Measurements from ENCODE around the gene ATP1B2. TPM values are rescaled to one million over a fixed set of nuclear protein-coding genes. Genes with fewer than 3 reads are reported as not detected.

ATP1B2 gene
- polyA plus RNA-seq, 2 of the 4 experiments (the other 2 are of a cell fraction): 0.10 to 0.16 TPM

- ATAC-seq (no peak), FAIRE-seq (no peak), DNase-seq (ENCODE audit: low read depth in 1 of 2, low spot score in 1 of 2) (no peak)
- POLR2A ChIA-PET: interaction anchor here (0.6 to 1.8 kb wide), 3 partner anchors 18 to 57 kb away, joined by 3 to 7 read pairs (median 3); partner anchors contain the start of gene TP53
- Histone ChIP-seq H3K4me2 (no peak within 1 kb of the TSS), H3K9me3 (no peaks in the 10 kb centered on the region), H3K27ac (peak within 1 kb of the TSS in 1 of 2 experiments; percentile 9; a peak in 1 of 6 replicates), H3K4me1 (peaks cover 10% of the 10 kb centered on the region; the same call in 2 of the 3 replicates), H3K4me3 (no peak within 1 kb of the TSS)
- 85% methylated on average over 13 of the region's 13 CpGs for WGBS (ENCODE audit: missing lambda C conversion rate)
- TF ChIP-seq TFCP2L1 (CRISPR knock-in tag; IDR thresholded peaks at IDR 0.05) (no peak), HOXB13 (CRISPR knock-in tag; IDR thresholded peaks at IDR 0.05; ENCODE audit: low read depth) (no peak), TP53 (CRISPR knock-in tag; IDR thresholded peaks at IDR 0.05) (no peak), RFX5 (IDR thresholded peaks at IDR 0.05) (no peak), MYC (IDR thresholded peaks at IDR 0.05; ENCODE audit: borderline replicate concordance, low read length) (no peak), JUN (IDR thresholded peaks at IDR 0.05) (no peak), CTCF (IDR thresholded peaks at IDR 0.05) (no peak), BHLHE40 (IDR thresholded peaks at IDR 0.05; ENCODE audit: low read depth, low read length) (no peak), FOXS1 (CRISPR knock-in tag; IDR thresholded peaks at IDR 0.05) (no peak), ZNF302 (CRISPR knock-in tag; IDR thresholded peaks at IDR 0.05) (no peak), ELK1 (IDR thresholded peaks at IDR 0.05; ENCODE audit: low read depth, low read length) (no peak)
- CTCF ChIA-PET: interaction anchor here (1.3 to 8.2 kb wide), 6 partner anchors 10 to 412 kb away, joined by 3 to 191 read pairs (median 58); partner anchors contain the start of genes FXR2, TP53 and WRAP53
Observed at GRCh38 chr17:7629939-7630571, 20.7 kb upstream of the ATP1B2 start, which contains the start of gene SHBG. TSS of gene SHBG (plus strand) at chr17:7630135. CDS start at chr17:7630173, 38 bp downstream.

- TF ChIP-seq POLR2A (IDR thresholded peaks at IDR 0.05; ENCODE audit: low read length) (no peak), TP53 (CRISPR knock-in tag; IDR thresholded peaks at IDR 0.05) (no peak), PHF8 (IDR thresholded peaks at IDR 0.05; ENCODE audit: borderline replicate concordance, low read depth) (no peak), RCOR1 (IDR thresholded peaks at IDR 0.05; ENCODE audit: low read depth, low read length) (no peak), RAD21 (conservative IDR thresholded peaks at IDR 0.05 in 1 of 2, IDR thresholded peaks at IDR 0.05 in 1 of 2) (no peak), FOSL2 (IDR thresholded peaks at IDR 0.05) (no peak), FOSL2 (CRISPR knock-in tag; IDR thresholded peaks at IDR 0.05) (no peak), PBX3 (IDR thresholded peaks at IDR 0.05) (no peak), CBX2 (IDR thresholded peaks at IDR 0.05; ENCODE audit: borderline replicate concordance, low read depth) (no peak)
- Histone ChIP-seq H3K9me3 (no peaks in the 10 kb centered on the region), H3K27ac (no peak overlapping the region), H3K4me3 (no peak overlapping the region), H3K4me2 (no peak overlapping the region), H3K4me1 (peaks cover 7% of the 10 kb centered on the region; the same call in 2 of the 3 replicates)
- FAIRE-seq (no peak), DNase-seq (ENCODE audit: low read depth in 1 of 2, low spot score in 1 of 2) (no peak), ATAC-seq (no peak)
- POLR2A ChIA-PET: interaction anchor here (0.9 to 4.3 kb wide), 2 partner anchors 54 to 56 kb away, joined by 3 to 52 read pairs; partner anchors contain the start of genes TP53 and WRAP53
- CTCF ChIA-PET: interaction anchor here (0.8 to 8.2 kb wide), 19 partner anchors 11 to 495 kb away, joined by 3 to 191 read pairs (median 8); partner anchors contain the start of genes ATP1B2, DNAH2, FXR2 and TP53
- WGBS (ENCODE audit: missing lambda C conversion rate): 73% methylated on average over 11 of the region's 11 CpGs
Observed at GRCh38 chr17:7631398-7632380, 19.0 kb upstream of the ATP1B2 start.

All from A549 (cell line).